Heart left ventricle (tissue), 16 donors: Measurements from ENCODE around the gene DOCK2. TPM values are rescaled to one million over a fixed set of nuclear protein-coding genes. Genes with fewer than 3 reads are reported as not detected.

ENCODE experiments used
- ATAC-seq, 4 donors: fragments of 200-7000 bp; cut with Tn5 transposase; one replicate each; pipeline ENCODE4 v1.9.1; 2020 to 2022; ENCODE audit warnings: moderate library complexity in 4 of 4, mild to moderate bottlenecking in 3 of 4, moderate number of reproducible peaks in 1 of 4
- DNase-seq, 5 donors: peaks; one replicate each; pipeline ENCODE4 v3.0.0-alpha.2; 2020
- H3K27ac ChIP-seq, 12 donors: fragments of 200-600 bp; sonication (generic) in 4 of 12; one replicate each; pipeline versions ENCODE4 v1.5.0 to v1.8.0; 2016 to 2022; ENCODE audit warnings: mild to moderate bottlenecking in 2 of 12
- H3K27me3 ChIP-seq, 9 donors: fragments of 200-600 bp; sonication (generic) in 2 of 9; one replicate each; pipeline versions ENCODE4 v1.5.1 to v1.8.0; 2016 to 2022; ENCODE audit warnings: mild to moderate bottlenecking in 3 of 9
- H3K36me3 ChIP-seq, 9 donors: fragments of 200-600 bp; sonication (generic) in 2 of 9; one replicate each; pipeline versions ENCODE4 v1.5.0 to v1.8.0; 2018 to 2022; ENCODE audit warnings: mild to moderate bottlenecking in 2 of 9
- H3K4me1 ChIP-seq, 12 donors: fragments of 200-600 bp; sonication (generic) in 4 of 12; one replicate each; pipeline versions ENCODE4 v1.5.0 to v1.8.0; 2016 to 2022; ENCODE audit warnings: mild to moderate bottlenecking in 3 of 12
- H3K4me3 ChIP-seq, 12 donors: fragments of 200-600 bp; sonication (generic) in 4 of 12; one replicate each; pipeline versions ENCODE4 v1.5.0 to v1.8.0; 2017 to 2022; ENCODE audit warnings: mild to moderate bottlenecking in 9 of 12, moderate library complexity in 4 of 12
- H3K9me3 ChIP-seq, 12 donors: fragments of 200-600 bp; sonication (generic) in 4 of 12; one replicate each; pipeline versions ENCODE4 v1.5.0 to v1.8.0; 2016 to 2022; ENCODE audit warnings: mild to moderate bottlenecking in 1 of 12
- CTCF ChIP-seq, 12 donors: fragments of 200-600 bp; sonication (generic) in 4 of 12; IDR thresholded peaks; one replicate each; pipeline versions ENCODE4 v1.5.0 to v1.8.0; 2018 to 2022; ENCODE audit warnings: antibody characterized with exemption in 12 of 12, mild to moderate bottlenecking in 5 of 12
- POLR2A ChIP-seq, 2 donors: fragments of 450-650 bp; IDR thresholded peaks; one replicate each; pipeline ENCODE4 v1.6.1; 2017; ENCODE audit warnings: antibody characterized with exemption in 2 of 2, mild to moderate bottlenecking in 2 of 2, moderate library complexity in 2 of 2
- WGBS, 4 donors: extraction: QIAGEN DNeasy Blood & Tissue Kit in 2 of 4; methylation state at CpG; one replicate each; pipeline versions ENCODE4 v1.1.5 to v1.1.7; 2013 to 2018; 5-methylcytosine and 5-hydroxymethylcytosine counted together
- intact Hi-C, 10 donors: fragments of 100-400 bp; cut with DNase I; formaldehyde crosslinking; loops; one replicate each; pipeline versions ENCODE4 v1.11.1 to v1.14.2; 2022
- long read RNA-seq, 3 donors: library from polyadenylated mRNA; unstranded; transcript quantifications; one replicate each; pipeline ENCODE4 v2.0.0, GENCODE V29; 2020 to 2021
- polyA plus RNA-seq, 2 donors: library from polyadenylated mRNA; stranded (reverse); fragments of 200-250 nt; gene quantifications; one replicate each; pipeline ENCODE4 v1.2.3, GENCODE V29; 2013
- total RNA-seq, 9 donors: library from RNA; depleted of rRNA in 2 of 9; stranded (reverse); fragments of >200 nt in 2 of 9; fragmentation: NEBNext Ultra II Directional in 3 of 9; extraction: Animal tissue kit (Norgen Biotek cat#: 25700) in 3 of 9; gene quantifications; one replicate each; pipeline versions ENCODE4 v1.1.0 to v1.2.4, GENCODE V29; 2016 to 2023
- donor health status: ischemic (EF 13 %, LVEDD 7.1; RV severe dilation, severe dysfunction).
- donor health status: healthy with polysubstance abuse.
- donor health status: DM: no; HTN: yes; CAD: no.
- donor health status: DM: no; HTN: no; CAD: no.
- donor health status: ischemic (EF 25% LVEDD 6.9; RV normal size, moderate dysfunction).
- donor health status: ischemic (EF 25% LVEDD 5.7; RV mildly dilated, moderate dysfunction).
- donor health status: healthy.
- donor health status: DM: yes; HTN: yes; CAD: no.
- donor health status: ischemic (EF 35%, LVEDD 5.7; RV mildly dilated, moderate dysfunction).
- donor health status: nonischemic (EF 11% LVEDD 7.7; RV severe dilation, severe dysfunction).
- donor health status: DM: yes; HTN: yes; CAD: no.
- donor health status: PGD.
- donor health status: ischemic (EF 29% LVEDD 5.4; RV normal size, mild dysfunction).
- donor health status: nonischemic (EF 23%, LVEDD 6.1; RV moderate dilation, normal function).

The DOCK2 gene
- total RNA-seq (10 to 100 TPM in 2 of 9 donors, 1 to 10 TPM in 7; 1.6 to 59.5 (median 4.6) TPM), polyA plus RNA-seq (1 to 10 TPM in 1 of 2 donors, under 1 TPM in 1; 0.80 to 1.4 TPM)
- long read RNA-seq, donor 1, full-length matches to known transcripts = 1 of 3 reads
- long read RNA-seq, donor 1, partial matches to known transcripts = 0 of 3 reads
- long read RNA-seq, donor 1, other reads (novel, unspliced or antisense) = 2 of 3 reads
- long read RNA-seq, donor 2, full-length matches to known transcripts = 1 of 4 reads
- long read RNA-seq, donor 2, partial matches to known transcripts = 1 of 4 reads
- long read RNA-seq, donor 2, other reads (novel, unspliced or antisense) = 2 of 4 reads
- long read RNA-seq, donor 3, full-length matches to known transcripts = 4 of 5 reads
- long read RNA-seq, donor 3, partial matches to known transcripts = 1 of 5 reads
- long read RNA-seq, donor 3, other reads (novel, unspliced or antisense) = 0 of 5 reads

GRCh38 chr5:169637085-169637548, at the start of gene DOCK2:
DOCK2 (plus strand) TSS chr5:169637275; CDS start chr5:169637327, 52 bp downstream.
- Histone ChIP-seq H3K27me3 (peaks cover 0 to 32% (median 16%) of the 10 kb centered on the region in 9 donors), H3K4me3 (peak within 1 kb of the TSS in 10 of 12 donors; percentile 27 to 79 (median 48)), H3K27ac (peak within 1 kb of the TSS in 5 of 12 donors; percentile 13 to 91 (median 42)), H3K9me3 (peaks cover 0 to 22% (median 5%) of the 10 kb centered on the region in 12 donors), H3K36me3 (no peaks in the 10 kb centered on the region), H3K4me1 (peaks cover 0 to 42% (median 0%) of the 10 kb centered on the region in 12 donors)
- TF ChIP-seq CTCF (IDR thresholded peaks at IDR 0.05) (no peak), POLR2A (IDR thresholded peaks at IDR 0.05) (no peak)
- WGBS, 4 donors = 1 to 4% (median 2%) methylated on average over 12 to 42 of the region's 42 CpGs
- intact Hi-C loops = no loop called here
- ATAC-seq = peak in 3 of 4 donors; percentile 70 to 85 (median 71)
- peak; percentile 39 to 87 (median 70) for DNase-seq

DNA sequence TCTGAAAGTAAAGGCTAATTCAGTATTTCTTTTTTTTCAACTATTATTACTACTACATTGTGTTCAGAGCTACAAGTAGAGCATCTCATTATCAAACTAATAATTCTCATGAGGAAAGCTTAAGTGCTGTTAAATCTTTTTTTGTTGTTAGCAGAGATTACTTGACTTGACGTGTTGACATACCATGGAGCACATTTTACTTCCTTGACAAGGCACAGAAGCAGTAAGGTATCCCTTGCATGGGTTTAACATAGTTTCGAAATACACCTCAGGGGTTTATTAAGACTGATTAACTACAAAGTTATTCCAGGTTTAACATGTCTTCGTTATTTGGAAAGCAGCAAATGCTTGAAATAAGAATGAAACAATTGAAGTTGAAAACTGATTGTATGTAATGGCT, 46.5 kb upstream of the DOCK2 start:
- no peak for ATAC-seq
- intact Hi-C loops = no loop called here
- TF ChIP-seq POLR2A (IDR thresholded peaks at IDR 0.05) (no peak), CTCF (IDR thresholded peaks at IDR 0.05) (no peak)
- H3K4me3 ChIP-seq = no peak overlapping the region
- no peaks in the 10 kb centered on the region for H3K9me3 ChIP-seq
- H3K27me3 ChIP-seq = no peaks in the 10 kb centered on the region
- H3K36me3 ChIP-seq = peaks cover 3 to 74% (median 72%) of the 10 kb centered on the region in 9 donors
- DNase-seq = no peak
- 90 to 96% (median 94%) methylated on average over 3 of the region's 3 CpGs for WGBS, 4 donors
- H3K27ac ChIP-seq = no peak overlapping the region
- no peaks in the 10 kb centered on the region for H3K4me1 ChIP-seq

- intact Hi-C loops = no loop called here
- no peaks in the 10 kb centered on the region for H3K27me3 ChIP-seq
- no peak overlapping the region for H3K4me3 ChIP-seq
- H3K27ac ChIP-seq = no peak overlapping the region
- no peaks in the 10 kb centered on the region for H3K4me1 ChIP-seq
- TF ChIP-seq CTCF (IDR thresholded peaks at IDR 0.05) (no peak), POLR2A (IDR thresholded peaks at IDR 0.05) (no peak)
- no peak for ATAC-seq
- no peak for DNase-seq
- peaks cover 3 to 84% (median 81%) of the 10 kb centered on the region in 9 donors for H3K36me3 ChIP-seq
- 0 to 49% (median 1%) methylated on average over 1 of the region's 1 CpG for WGBS, 4 donors
- H3K9me3 ChIP-seq = no peaks in the 10 kb centered on the region
These were observed 45.4 kb upstream of the DOCK2 start for GRCh38 chr5:169591636-169592035.

DNA sequence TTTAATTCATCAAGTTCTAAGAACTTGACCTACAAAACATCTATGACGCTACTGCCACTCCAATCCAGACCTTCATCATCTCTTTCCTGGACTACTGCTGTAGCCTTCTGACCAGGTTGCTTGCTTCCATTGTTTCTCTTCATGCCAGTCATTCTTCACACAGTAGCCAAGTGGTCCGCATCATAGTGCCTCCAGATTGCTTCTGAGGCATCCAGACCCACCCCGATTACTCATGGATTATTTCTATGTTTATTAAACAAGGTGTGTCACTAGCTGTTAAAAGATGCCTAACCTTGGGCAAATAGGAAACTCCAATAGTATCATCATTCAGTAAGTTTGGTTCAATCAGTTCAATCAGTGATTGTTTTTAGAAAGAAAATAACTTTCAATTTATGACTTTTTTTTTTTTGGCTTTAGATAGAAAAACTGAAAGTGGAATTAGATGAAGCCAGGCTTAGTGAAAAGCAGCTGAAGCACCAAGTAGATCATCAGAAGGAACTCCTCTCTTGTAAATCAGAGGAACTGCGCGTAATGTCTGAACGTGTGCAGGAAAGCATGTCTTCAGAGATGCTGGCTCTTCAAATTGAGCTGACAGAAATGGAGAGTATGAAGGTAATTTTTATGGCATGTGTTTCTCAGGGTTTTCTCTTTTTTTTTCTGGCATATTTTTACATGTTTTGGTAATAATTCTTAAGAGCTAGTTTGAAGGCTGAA, 44.0 kb upstream of the DOCK2 start:
- intact Hi-C loops = no loop called here
- DNase-seq (no peak), ATAC-seq (no peak)
- H3K27ac ChIP-seq = no peak overlapping the region
- TF ChIP-seq CTCF (IDR thresholded peaks at IDR 0.05) (no peak), POLR2A (IDR thresholded peaks at IDR 0.05) (no peak)
- no peaks in the 10 kb centered on the region for H3K9me3 ChIP-seq
- no peak overlapping the region for H3K4me3 ChIP-seq
- 95 to 97% (median 96%) methylated on average over 6 of the region's 6 CpGs for WGBS, 4 donors
- no peaks in the 10 kb centered on the region for H3K27me3 ChIP-seq
- H3K36me3 ChIP-seq = peaks cover 3 to 98% (median 90%) of the 10 kb centered on the region in 9 donors
- no peaks in the 10 kb centered on the region for H3K4me1 ChIP-seq
